ENCODE measurements around the gene BMPR1A.

The BMPR1A gene

GRCh38 chr10:86749854-86750253 lies 6.6 kb upstream of the BMPR1A start:
- peaks cover 14% of the 10 kb centered on the region for H3K4me1 Mint-ChIP-seq
- H3K4me3 Mint-ChIP-seq, result no peak overlapping the region
- H3K27ac Mint-ChIP-seq, result no peak overlapping the region
- no peak for ATAC-seq
- no peaks in the 10 kb centered on the region for H3K27me3 Mint-ChIP-seq
- H3K36me3 Mint-ChIP-seq, result no peaks in the 10 kb centered on the region
- no peaks in the 10 kb centered on the region for H3K9me3 Mint-ChIP-seq

DNA sequence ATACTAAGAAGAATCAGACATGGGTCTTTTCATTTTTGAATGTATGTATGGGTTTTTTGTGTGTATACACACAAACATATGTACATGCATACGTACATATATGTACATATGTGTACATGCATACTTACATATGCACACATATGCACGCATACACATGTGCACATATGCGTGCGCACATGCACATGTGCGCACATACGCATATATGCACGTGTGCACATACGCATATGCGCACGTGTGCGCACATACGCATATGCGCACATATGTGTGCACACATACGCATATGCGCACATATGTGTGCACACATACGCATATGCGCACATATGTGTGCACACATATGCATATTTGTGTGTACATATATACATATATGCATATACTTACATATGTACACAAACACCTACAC lies 4.9 kb upstream of the BMPR1A start:
- H3K4me1 Mint-ChIP-seq, result peaks cover 24% of the 10 kb centered on the region
- H3K27ac Mint-ChIP-seq, result no peak overlapping the region
- no peaks in the 10 kb centered on the region for H3K27me3 Mint-ChIP-seq
- no peak for ATAC-seq
- no peak overlapping the region for H3K4me3 Mint-ChIP-seq
- H3K9me3 Mint-ChIP-seq, result no peaks in the 10 kb centered on the region
- no peaks in the 10 kb centered on the region for H3K36me3 Mint-ChIP-seq

DNA sequence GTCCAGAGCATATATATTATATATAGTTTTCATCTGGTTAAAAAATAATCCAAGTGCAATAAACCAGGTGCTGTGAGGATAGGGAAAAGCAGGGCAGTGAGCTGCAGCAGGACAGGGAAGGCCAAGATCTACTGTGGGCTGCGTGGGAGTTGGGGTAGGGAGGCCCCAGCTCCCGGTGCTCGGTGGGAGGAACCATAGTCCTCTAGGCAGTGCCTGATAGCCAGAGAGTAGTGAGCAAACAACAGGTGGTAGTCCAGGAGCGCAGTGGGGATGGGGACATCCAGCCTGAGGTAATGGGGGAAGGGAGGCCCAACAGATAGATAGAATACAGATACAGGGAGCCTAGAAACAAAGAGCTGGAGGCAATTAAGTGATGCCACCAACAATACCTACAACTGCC lies 4.1 kb upstream of the BMPR1A start:
- H3K9me3 Mint-ChIP-seq, result no peaks in the 10 kb centered on the region
- no peaks in the 10 kb centered on the region for H3K36me3 Mint-ChIP-seq
- ATAC-seq, result no peak
- no peaks in the 10 kb centered on the region for H3K27me3 Mint-ChIP-seq
- no peak overlapping the region for H3K27ac Mint-ChIP-seq
- peaks cover 24% of the 10 kb centered on the region for H3K4me1 Mint-ChIP-seq
- H3K4me3 Mint-ChIP-seq, result no peak overlapping the region

DNA sequence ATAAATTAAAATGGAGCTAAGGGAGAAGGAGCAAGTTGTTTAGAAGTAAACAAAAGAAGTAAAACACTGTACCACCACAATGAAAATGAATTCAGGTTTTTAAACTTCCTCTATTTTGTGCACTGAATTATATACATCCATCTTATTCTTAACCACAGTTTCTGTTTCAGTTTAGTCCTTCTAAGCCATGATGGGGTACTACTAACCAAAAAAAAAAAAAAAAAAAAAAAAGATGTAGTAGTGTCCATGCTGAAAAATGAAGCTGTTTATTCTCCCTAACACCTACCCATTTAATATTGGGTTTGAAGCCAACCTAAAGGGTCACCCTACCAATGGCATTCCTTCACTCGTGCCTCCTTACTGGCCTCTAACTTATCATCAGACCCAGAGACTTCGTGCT lies 3.4 kb upstream of the BMPR1A start:
- no peak for ATAC-seq
- Mint-ChIP-seq H3K36me3 (no peaks in the 10 kb centered on the region), H3K27me3 (no peaks in the 10 kb centered on the region), H3K27ac (no peak overlapping the region), H3K4me1 (peaks cover 32% of the 10 kb centered on the region), H3K4me3 (no peak overlapping the region), H3K9me3 (no peaks in the 10 kb centered on the region)

DNA sequence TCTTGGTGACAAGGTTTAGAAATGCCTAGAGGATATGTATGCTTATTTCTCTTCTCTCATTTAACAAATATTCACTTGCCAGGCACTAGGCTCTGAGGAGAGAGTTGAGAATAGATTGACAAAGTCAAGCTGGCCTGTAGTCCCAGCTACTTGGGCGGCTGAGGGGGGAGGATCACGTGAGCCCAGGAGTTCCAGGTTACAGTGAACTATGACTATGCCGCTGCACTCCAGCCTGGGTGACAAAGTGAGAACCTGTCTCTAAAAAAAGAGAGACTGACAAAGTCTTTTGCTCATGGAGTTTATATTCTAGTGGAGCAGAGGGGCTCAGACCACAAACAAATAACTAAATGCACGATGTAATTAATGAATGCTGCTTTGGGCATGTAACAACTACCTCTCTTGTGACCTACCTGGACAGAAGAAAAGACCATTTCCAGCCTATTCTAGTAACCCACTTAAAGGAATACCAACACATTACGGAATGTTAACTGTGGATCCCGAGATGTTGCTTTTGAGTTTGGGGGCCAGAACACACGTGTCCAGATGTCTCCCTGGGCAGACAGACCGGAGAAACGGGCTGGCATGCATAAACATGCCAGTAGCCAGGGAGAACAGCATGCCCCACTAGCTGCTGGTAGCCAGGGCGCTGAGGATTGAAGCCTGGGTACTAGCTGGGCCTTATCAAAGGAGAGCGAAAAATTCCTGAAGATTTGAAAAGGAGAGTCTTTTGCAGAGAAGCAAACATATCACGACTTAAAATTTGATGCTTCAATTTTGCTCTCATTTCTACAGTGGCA lies 2.6 kb upstream of the BMPR1A start:
- Mint-ChIP-seq H3K27me3 (no peaks in the 10 kb centered on the region), H3K9me3 (no peaks in the 10 kb centered on the region), H3K36me3 (no peaks in the 10 kb centered on the region), H3K4me3 (no peak overlapping the region), H3K27ac (no peak overlapping the region), H3K4me1 (peaks cover 39% of the 10 kb centered on the region)
- ATAC-seq, result no peak

- Mint-ChIP-seq H3K4me1 (peaks cover 53% of the 10 kb centered on the region), H3K27me3 (no peaks in the 10 kb centered on the region), H3K9me3 (no peaks in the 10 kb centered on the region), H3K36me3 (no peaks in the 10 kb centered on the region), H3K4me3 (peak overlapping the region; percentile 89), H3K27ac (peak overlapping the region; percentile 90)
- ATAC-seq, result no peak
Observed at GRCh38 chr10:86755454-86755739, 1.0 kb upstream of the BMPR1A start.

GRCh38 chr10:86755740-86756510 lies 494 bp upstream of the BMPR1A start:
- ATAC-seq, result peak; percentile 96
- H3K36me3 Mint-ChIP-seq, result no peaks in the 10 kb centered on the region
- H3K4me3 Mint-ChIP-seq, result peak overlapping the region; percentile 89
- H3K27me3 Mint-ChIP-seq, result no peaks in the 10 kb centered on the region
- H3K4me1 Mint-ChIP-seq, result peaks cover 53% of the 10 kb centered on the region
- peak overlapping the region; percentile 90 for H3K27ac Mint-ChIP-seq
- no peaks in the 10 kb centered on the region for H3K9me3 Mint-ChIP-seq

GRCh38 chr10:86757113-86757972 lies 924 bp downstream of the BMPR1A start:
- H3K4me3 Mint-ChIP-seq, result peak overlapping the region; percentile 89
- H3K36me3 Mint-ChIP-seq, result no peaks in the 10 kb centered on the region
- peak overlapping the region; percentile 90 for H3K27ac Mint-ChIP-seq
- ATAC-seq, result no peak
- no peaks in the 10 kb centered on the region for H3K27me3 Mint-ChIP-seq
- H3K9me3 Mint-ChIP-seq, result no peaks in the 10 kb centered on the region
- peaks cover 57% of the 10 kb centered on the region for H3K4me1 Mint-ChIP-seq

DNA sequence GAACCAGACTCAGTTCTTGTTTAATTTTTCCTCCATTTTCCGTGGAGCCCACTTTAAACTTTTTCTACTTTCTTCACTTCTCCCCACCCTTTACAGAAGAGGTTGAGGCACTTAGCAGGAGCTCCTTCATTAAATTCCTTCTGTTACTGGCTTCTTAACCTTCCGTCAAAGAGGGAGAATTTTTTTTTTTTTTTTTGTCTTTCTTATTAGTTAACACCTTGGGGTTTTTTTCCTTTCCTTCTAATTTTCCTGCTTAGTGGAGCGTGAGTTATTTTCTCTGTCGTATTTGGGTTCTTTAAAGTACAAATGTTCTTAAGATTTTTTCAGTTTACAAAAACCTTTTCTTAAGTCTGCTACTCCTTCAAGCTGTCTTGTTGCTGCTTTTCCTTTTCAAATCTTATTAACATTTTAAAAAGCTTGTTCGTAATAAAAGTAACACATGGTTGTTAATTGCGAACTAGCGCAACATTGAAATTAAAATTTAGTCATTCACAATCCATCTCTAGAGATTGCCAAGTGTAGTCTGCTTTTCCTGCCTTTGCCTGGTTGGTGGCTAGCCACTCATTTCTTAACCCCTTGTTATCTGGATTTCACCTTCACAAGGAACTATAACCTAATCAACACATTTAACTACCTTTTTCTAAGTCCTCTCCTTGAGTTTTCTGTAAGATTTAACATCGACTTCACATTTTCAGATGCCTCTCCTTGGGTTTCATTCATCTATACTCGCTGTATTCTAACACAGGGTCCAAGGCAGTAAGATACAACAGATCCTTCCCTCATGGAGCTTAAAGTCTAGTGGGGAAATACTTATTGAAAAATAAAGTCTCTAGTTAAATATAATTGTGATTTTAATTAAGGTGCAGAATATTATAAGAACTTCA lies 2.0 kb downstream of the BMPR1A start:
- Mint-ChIP-seq H3K4me3 (peak overlapping the region; percentile 89), H3K4me1 (peaks cover 51% of the 10 kb centered on the region), H3K27ac (no peak overlapping the region), H3K9me3 (no peaks in the 10 kb centered on the region), H3K27me3 (no peaks in the 10 kb centered on the region), H3K36me3 (no peaks in the 10 kb centered on the region)
- ATAC-seq, result no peak

GRCh38 chr10:86759073-86759672 lies 2.8 kb downstream of the BMPR1A start:
- H3K4me3 Mint-ChIP-seq, result peak overlapping the region; percentile 51
- no peak for ATAC-seq
- no peaks in the 10 kb centered on the region for H3K36me3 Mint-ChIP-seq
- H3K4me1 Mint-ChIP-seq, result peaks cover 51% of the 10 kb centered on the region
- no peak overlapping the region for H3K27ac Mint-ChIP-seq
- H3K27me3 Mint-ChIP-seq, result no peaks in the 10 kb centered on the region
- H3K9me3 Mint-ChIP-seq, result no peaks in the 10 kb centered on the region

GRCh38 chr10:86763404-86763803 lies 7.0 kb downstream of the BMPR1A start:
- Mint-ChIP-seq H3K27me3 (no peaks in the 10 kb centered on the region), H3K4me3 (no peak overlapping the region), H3K36me3 (no peaks in the 10 kb centered on the region), H3K27ac (no peak overlapping the region), H3K4me1 (peaks cover 25% of the 10 kb centered on the region), H3K9me3 (no peaks in the 10 kb centered on the region)
- no peak for ATAC-seq

DNA sequence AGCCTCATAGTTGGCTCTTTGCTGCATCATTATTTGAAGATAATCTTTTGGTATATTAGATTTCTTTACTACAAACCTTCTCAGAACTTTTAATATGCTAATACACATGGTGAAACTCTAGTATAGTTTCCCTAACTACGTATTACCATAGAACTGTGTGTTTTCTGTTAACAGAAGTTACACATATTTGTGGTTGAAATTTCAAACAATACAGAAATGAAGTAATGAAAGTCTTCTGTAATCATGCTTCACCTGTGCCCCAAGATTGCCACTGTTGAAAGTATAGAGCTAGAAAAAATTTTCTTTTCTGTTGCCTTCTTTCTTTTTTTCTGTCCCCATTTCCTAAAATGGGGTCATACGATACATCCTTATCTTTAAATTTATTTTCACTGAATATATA lies 9.1 kb downstream of the BMPR1A start:
- Mint-ChIP-seq H3K4me1 (peaks cover 19% of the 10 kb centered on the region), H3K4me3 (no peak overlapping the region), H3K27me3 (no peaks in the 10 kb centered on the region), H3K9me3 (no peaks in the 10 kb centered on the region), H3K27ac (no peak overlapping the region), H3K36me3 (no peaks in the 10 kb centered on the region)
- no peak for ATAC-seq

GRCh38 chr10:86768412-86769062 lies 12.1 kb downstream of the BMPR1A start:
- Mint-ChIP-seq H3K36me3 (no peaks in the 10 kb centered on the region), H3K4me3 (no peak overlapping the region), H3K27ac (no peak overlapping the region), H3K4me1 (peaks cover 14% of the 10 kb centered on the region), H3K9me3 (no peaks in the 10 kb centered on the region), H3K27me3 (no peaks in the 10 kb centered on the region)
- ATAC-seq, result no peak

DNA sequence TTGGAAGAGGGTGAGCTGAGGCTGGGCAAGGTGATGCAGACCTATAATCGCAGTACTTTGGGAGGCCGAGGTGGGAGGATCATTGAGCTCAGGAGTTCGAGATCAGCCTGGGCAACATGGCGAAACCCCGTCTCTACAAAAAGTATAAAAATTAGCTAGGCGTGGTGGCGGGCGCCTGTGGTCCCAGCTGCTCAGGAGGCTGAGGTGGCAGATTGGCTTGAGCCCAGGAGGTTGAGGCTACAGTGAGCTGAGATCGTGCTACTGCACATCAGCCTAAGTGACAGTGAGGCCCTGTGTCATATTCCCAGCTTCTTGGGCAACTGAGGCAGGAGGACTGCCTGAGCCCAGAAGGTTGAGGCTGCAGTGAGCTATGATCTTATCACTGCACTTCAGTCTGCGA lies 13.6 kb downstream of the BMPR1A start:
- H3K9me3 Mint-ChIP-seq, result no peaks in the 10 kb centered on the region
- no peak for ATAC-seq
- H3K27me3 Mint-ChIP-seq, result no peaks in the 10 kb centered on the region
- peaks cover 14% of the 10 kb centered on the region for H3K4me1 Mint-ChIP-seq
- H3K27ac Mint-ChIP-seq, result no peak overlapping the region
- H3K36me3 Mint-ChIP-seq, result no peaks in the 10 kb centered on the region
- H3K4me3 Mint-ChIP-seq, result no peak overlapping the region

Measured in stimulated activated memory B cell treated with anti-CD40 and anti-IgM and Interleukin-4, amounts not matched to agents 10 μg/mL and 1 μg/mL and 100 μg/mL, for 72 hours (primary cell).